T-cell (primary cell): ENCODE results near the gene AFF1. TPM values are rescaled to one million over a fixed set of nuclear protein-coding genes. Genes with fewer than 3 reads are reported as not detected.

Source experiments
- ATAC-seq, 4 experiments: fragments of 200-7000 bp in 3 of 4; fragments of 150-1000 bp in 1 of 4; cut with Tn5 transposase; replicated peaks in 1 of 4; 1 replicate in 3 of 4; 2 replicates in 1 of 4; pipeline ENCODE4 v1.10.0; 2021; ENCODE audit warnings: moderate library complexity in 3 of 4, mild to moderate bottlenecking in 2 of 4, moderate number of reproducible peaks in 1 of 4
- CTCF ChIA-PET, 2 donors: fragments of 300-600 bp; sonication (Branson Sonifier 250); formaldehyde crosslinking; loops; one replicate each; lab custom pipeline; 2022; ENCODE audit warnings: antibody characterized with exemption in 2 of 2; lab: Charles Lee
- POLR2A ChIA-PET, 2 donors: fragments of 300-600 bp; sonication (Branson Sonifier 250); formaldehyde crosslinking; loops; one replicate each; lab custom pipeline; 2022; ENCODE audit warnings: antibody characterized with exemption in 2 of 2; lab: Charles Lee
- DNase-seq, 35 experiments: peaks; one replicate each; pipeline versions ENCODE4 v3.0.0 to v3.0.0-alpha.2; 2013 to 2023
- H3K27ac ChIP-seq: one replicate; pipeline ENCODE4 v1.5.1; 2013; ENCODE audit warnings: low read length
- H3K27me3 ChIP-seq, 2 experiments: replicated peaks in 1 of 2; 1 replicate in 1 of 2; 2 replicates in 1 of 2; pipeline versions ENCODE4 v1.6.1 to v1.7.0; 2013; ENCODE audit warnings: low read length in 1 of 2, mixed read lengths in 1 of 2; ENCODE audit not compliant: control insufficient read depth in 2 of 2, insufficient read depth in 2 of 2; ENCODE audit errors: extremely low read depth in 1 of 2
- H3K36me3 ChIP-seq, 2 donors: 1 replicate in 1 of 2; 2 replicates in 1 of 2; pipeline versions ENCODE4 v1.6.1 to v1.7.0; 2013; ENCODE audit warnings: low read length in 1 of 2; ENCODE audit not compliant: control insufficient read depth in 2 of 2, insufficient read depth in 1 of 2; ENCODE audit errors: extremely low read depth in 1 of 2
- H3K4me1 ChIP-seq, 2 experiments: 1 replicate in 1 of 2; 2 replicates in 1 of 2; pipeline versions ENCODE4 v1.6.1 to v1.7.0; 2013; ENCODE audit warnings: low read length in 2 of 2, mixed read lengths in 1 of 2; ENCODE audit not compliant: insufficient read depth in 2 of 2, control insufficient read depth in 1 of 2; ENCODE audit errors: extremely low read depth in 1 of 2
- H3K4me3 ChIP-seq, 2 donors: 1 replicate in 1 of 2; 2 replicates in 1 of 2; pipeline versions ENCODE4 v1.5.1 to v1.7.0; 2013; ENCODE audit warnings: mild to moderate bottlenecking in 2 of 2, low read length in 1 of 2, moderate library complexity in 1 of 2; ENCODE audit not compliant: control insufficient read depth in 1 of 2; ENCODE audit errors: extremely low read depth in 1 of 2
- H3K9me3 ChIP-seq: 2 replicates; pipeline ENCODE4 v1.7.0; 2013
- H3K27ac Mint-ChIP-seq, 2 donors: one replicate each; pipeline ENCODE4 v1.8.0; 2020 to 2021; ENCODE audit warnings: mild to moderate bottlenecking in 2 of 2, mixed read lengths in 2 of 2
- H3K27me3 Mint-ChIP-seq, 2 donors: one replicate each; pipeline ENCODE4 v1.8.0; 2021 to 2022; ENCODE audit warnings: mixed read lengths in 2 of 2
- H3K36me3 Mint-ChIP-seq: one replicate; pipeline ENCODE4 v1.8.0; 2021; ENCODE audit warnings: mixed read lengths
- H3K4me1 Mint-ChIP-seq, 3 donors: one replicate each; pipeline ENCODE4 v1.8.0; 2020 to 2022; ENCODE audit warnings: mixed read lengths in 3 of 3, mild to moderate bottlenecking in 1 of 3
- H3K4me3 Mint-ChIP-seq, 3 donors: one replicate each; pipeline ENCODE4 v1.8.0; 2020 to 2022; ENCODE audit warnings: mild to moderate bottlenecking in 3 of 3, mixed read lengths in 3 of 3, moderate library complexity in 3 of 3
- H3K9me3 Mint-ChIP-seq, 3 donors: one replicate each; pipeline ENCODE4 v1.8.0; 2020 to 2022; ENCODE audit warnings: mixed read lengths in 3 of 3
- WGBS: methylation state at CpG from one replicate; pipeline ENCODE4 v1.1.5; 2013; ENCODE audit warnings: missing lambda C conversion rate; ENCODE audit not compliant: insufficient coverage; 5-methylcytosine and 5-hydroxymethylcytosine counted together
- total RNA-seq, 35 experiments: library from RNA in 6 of 35; stranded (reverse) in 6 of 35; fragments of 120-200 nt in 1 of 35; gene quantifications; one replicate each; pipeline versions ENCODE4 v1.2.1 to v1.2.4 and lab custom pipeline; 2013 to 2026

The AFF1 gene
- total RNA-seq, 5 donors from 2014 or later (not counting 1 experiment from before 2014, with no cell fraction given) = 65.3 to 112 (median 93.4) TPM

DNA sequence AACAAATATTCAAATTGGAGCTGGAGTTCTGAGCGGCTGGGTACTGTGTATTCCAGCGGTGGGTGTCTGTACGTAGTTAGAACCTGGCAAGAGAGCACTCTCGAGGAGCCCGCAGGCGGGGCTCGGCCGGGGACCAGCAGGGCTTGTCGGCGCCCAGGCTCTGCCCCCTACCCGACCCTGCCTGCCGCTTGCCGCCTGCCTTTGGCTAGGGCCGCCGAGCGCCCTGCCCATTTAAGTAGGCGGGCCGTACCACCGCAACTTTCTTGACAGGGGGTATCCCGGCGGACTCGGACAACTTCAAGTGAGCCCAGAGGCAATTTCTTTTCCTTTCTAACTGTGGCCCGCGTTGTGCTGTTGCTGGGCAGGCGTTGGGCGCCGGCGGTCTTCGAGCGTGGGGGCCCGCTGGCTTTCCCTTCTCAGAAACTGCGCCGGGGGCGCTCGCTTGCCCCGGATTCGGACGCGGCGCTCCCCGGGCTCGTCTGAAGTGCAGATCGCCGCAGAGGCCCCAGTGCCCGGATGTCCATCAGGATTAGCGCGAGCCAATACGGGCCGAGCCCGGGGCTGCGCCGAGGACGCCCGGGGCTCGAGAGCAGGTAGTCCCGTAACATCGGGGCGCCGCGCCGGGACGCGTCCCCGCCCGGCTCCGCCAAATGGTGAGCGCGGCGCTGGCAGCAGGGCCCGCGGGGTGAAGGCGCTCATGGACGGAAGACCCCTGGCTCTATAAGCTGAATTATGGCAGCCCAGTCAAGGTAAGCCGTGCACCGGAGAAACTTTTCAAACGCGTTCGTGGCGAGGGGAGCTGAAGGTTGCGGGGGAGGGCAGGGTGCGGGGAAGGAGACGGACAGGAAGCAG is 72.1 kb downstream of the AFF1 start:
- H3K4me3 Mint-ChIP-seq = peak overlapping the region; percentile 82 to 92 (median 90)
- ATAC-seq (peak; percentile 78 to 85 (median 81)), DNase-seq (peak; percentile 77 to 93 (median 86))
- no peaks in the 10 kb centered on the region for H3K9me3 Mint-ChIP-seq
- CTCF ChIA-PET = interaction anchor here (0.5 to 2.7 kb wide), 22 partner anchors 19 to 846 kb away, joined by 3 to 50 read pairs (median 3); partner anchors contain the start of genes AFF1 (in 1 of the 2) and KLHL8 (in 1 of the 2)
- H3K36me3 Mint-ChIP-seq = no peaks in the 10 kb centered on the region
- H3K27ac Mint-ChIP-seq = peak overlapping the region; percentile 99
- Histone ChIP-seq H3K4me1 (peaks cover 17 to 39% of the 10 kb centered on the region in 2 experiments), H3K9me3 (no peaks in the 10 kb centered on the region), H3K36me3 (no peaks in the 10 kb centered on the region), H3K27me3 (no peaks in the 10 kb centered on the region), H3K27ac (peak overlapping the region; percentile 80), H3K4me3 (peak overlapping the region; percentile 91 to 92)
- 0% methylated on average over 79 of the region's 82 CpGs for WGBS
- no peaks in the 10 kb centered on the region for H3K27me3 Mint-ChIP-seq
- peaks cover 55 to 59% (median 58%) of the 10 kb centered on the region in 3 donors for H3K4me1 Mint-ChIP-seq
- POLR2A ChIA-PET = interaction anchor here (0.5 to 1.9 kb wide), 23 partner anchors 11 to 1606 kb away, joined by 3 to 34 read pairs (median 3); partner anchors contain the start of genes AFF1 (in 2 of the 2) and PPM1K (in 1 of the 2)

DNA sequence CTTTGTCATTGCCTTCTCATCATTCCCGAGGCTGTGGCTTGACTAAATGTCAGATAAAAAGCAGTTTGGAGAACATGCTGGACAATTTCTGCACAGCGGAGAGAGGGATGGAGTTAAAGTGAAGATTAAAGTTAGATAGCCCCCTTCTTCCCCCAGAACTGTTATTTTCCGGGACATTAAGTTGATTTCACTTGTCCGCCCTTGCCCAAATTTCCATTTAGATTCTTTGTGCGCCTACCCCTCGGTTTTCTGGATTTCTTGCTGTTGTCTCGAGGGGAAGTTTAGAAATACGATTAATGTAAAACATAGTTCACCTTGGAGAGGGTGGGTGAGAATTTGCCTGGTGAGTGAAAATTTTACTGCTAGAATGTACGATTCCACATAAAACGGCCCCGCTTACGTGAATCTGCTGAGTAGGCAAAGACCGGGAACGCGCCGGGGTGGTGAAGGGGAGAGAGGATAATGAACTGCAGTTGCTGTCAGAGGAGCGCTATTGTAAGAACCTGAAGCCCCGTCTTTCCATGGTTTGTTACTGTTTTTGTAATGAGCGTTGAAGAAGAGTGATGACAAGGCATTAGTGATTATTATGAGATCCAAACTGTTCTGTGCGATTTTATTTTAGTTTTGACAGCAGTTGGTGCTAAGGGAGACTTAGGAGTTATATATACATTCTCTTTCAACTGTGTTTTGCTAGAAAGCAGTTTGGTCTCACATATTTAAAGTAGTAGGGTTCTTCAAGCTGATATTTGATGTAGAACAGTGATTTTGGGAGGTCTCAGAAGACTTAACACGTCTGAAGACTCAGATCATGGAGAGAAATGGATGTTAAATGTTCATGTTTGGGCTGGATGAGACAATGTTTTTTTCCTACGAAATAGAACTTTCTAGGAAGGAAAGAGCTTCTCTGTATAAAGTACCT is 73.0 kb downstream of the AFF1 start:
- no peaks in the 10 kb centered on the region for H3K36me3 ChIP-seq
- peaks cover 17 to 46% of the 10 kb centered on the region in 2 experiments for H3K4me1 ChIP-seq
- ATAC-seq (no peak), DNase-seq (peak in 24 of 35 experiments; percentile 4 to 51 (median 16))
- no peaks in the 10 kb centered on the region for H3K36me3 Mint-ChIP-seq
- no peaks in the 10 kb centered on the region for H3K27me3 ChIP-seq
- peak overlapping the region; percentile 99 for H3K27ac Mint-ChIP-seq
- ChIA-PET POLR2A (interaction anchor here (0.6 to 1.9 kb wide), 5 partner anchors 24 to 1605 kb away, joined by 3 to 34 read pairs (median 3); partner anchors contain the start of gene AFF1 (in 2 of the 2)), CTCF (interaction anchor here (0.5 to 1.6 kb wide), 5 partner anchors 72 to 87 kb away, joined by 3 to 6 read pairs (median 4); no protein-coding TSS in a partner anchor)
- H3K27me3 Mint-ChIP-seq = no peaks in the 10 kb centered on the region
- no peaks in the 10 kb centered on the region for H3K9me3 Mint-ChIP-seq
- peak overlapping the region; percentile 91 to 92 for H3K4me3 ChIP-seq
- no peaks in the 10 kb centered on the region for H3K9me3 ChIP-seq
- peaks cover 63 to 67% (median 66%) of the 10 kb centered on the region in 3 donors for H3K4me1 Mint-ChIP-seq
- peak overlapping the region; percentile 82 to 92 (median 90) for H3K4me3 Mint-ChIP-seq
- 2% methylated on average over 12 of the region's 22 CpGs for WGBS
- peak overlapping the region; percentile 80 for H3K27ac ChIP-seq

DNA sequence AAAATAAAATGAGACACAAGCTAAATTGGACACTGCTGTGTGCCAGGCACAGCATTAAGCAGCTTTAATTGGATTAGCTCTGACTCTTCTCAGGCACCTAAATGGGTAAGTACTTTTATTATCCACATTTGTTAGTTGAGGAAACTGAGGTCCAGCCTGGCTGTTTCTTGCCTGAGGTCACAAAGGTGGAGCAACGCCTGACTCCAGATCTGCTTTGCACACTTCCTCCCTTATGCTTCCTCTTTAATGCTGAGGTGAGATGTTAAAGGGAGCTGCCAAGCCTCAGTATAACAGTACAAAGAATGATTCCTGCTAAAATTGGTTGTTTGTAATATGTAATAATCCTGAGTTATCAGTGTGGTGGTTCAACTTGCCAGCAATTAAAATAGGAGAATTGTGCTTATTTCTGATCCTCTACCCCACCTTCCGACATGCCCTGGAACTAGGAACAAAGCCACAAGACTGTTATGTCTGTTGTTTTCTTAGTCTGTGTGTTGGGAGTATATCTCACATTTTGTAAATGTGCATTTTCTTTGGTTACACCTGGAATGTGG is 74.4 kb downstream of the AFF1 start:
- Histone ChIP-seq H3K36me3 (no peaks in the 10 kb centered on the region), H3K4me1 (peaks cover 20 to 52% of the 10 kb centered on the region in 2 experiments), H3K27me3 (no peaks in the 10 kb centered on the region), H3K27ac (no peak overlapping the region), H3K9me3 (no peaks in the 10 kb centered on the region), H3K4me3 (no peak overlapping the region)
- ATAC-seq (no peak), DNase-seq (peak in 1 of 35 experiments; percentile 18)
- no peaks in the 10 kb centered on the region for H3K36me3 Mint-ChIP-seq
- H3K4me3 Mint-ChIP-seq = peak overlapping the region; percentile 55 to 82 (median 65)
- CTCF ChIA-PET = interaction anchor here (0.6 to 1.2 kb wide), 5 partner anchors 74 to 226 kb away, joined by 3 to 6 read pairs (median 3); partner anchors contain the start of gene AFF1 (in 1 of the 2)
- H3K27ac Mint-ChIP-seq = peak overlapping the region in 1 of 2 donors; percentile 50
- POLR2A ChIA-PET = interaction anchor here in 1 of 2 donors (0.9 kb wide), 1 partner anchor 71 kb away, joined by 6 read pairs; no protein-coding TSS in a partner anchor
- peaks cover 76 to 77% (median 76%) of the 10 kb centered on the region in 3 donors for H3K4me1 Mint-ChIP-seq
- no peaks in the 10 kb centered on the region for H3K9me3 Mint-ChIP-seq
- no CpG with 5 or more reads among the region's 2 CpGs for WGBS
- H3K27me3 Mint-ChIP-seq = no peaks in the 10 kb centered on the region

DNA sequence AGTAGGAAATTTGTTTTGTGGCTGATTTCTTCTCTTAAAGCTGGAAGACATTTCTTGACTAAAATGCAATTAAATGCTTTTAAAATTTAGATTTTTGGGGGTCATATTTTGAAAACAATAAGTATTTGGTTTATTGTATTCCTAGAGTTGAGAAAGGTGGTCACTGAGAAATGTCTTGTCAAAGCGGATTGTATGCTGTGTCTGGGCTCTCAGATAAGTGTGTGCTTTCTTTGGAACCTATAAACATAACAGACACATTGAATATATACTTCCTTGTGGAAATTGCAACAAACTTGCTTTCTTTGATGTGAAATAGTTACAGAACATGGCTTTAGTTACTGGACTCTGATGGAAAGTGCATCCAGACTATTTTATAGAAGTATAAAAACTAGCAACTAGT is 75.4 kb downstream of the AFF1 start:
- no CpG with 5 or more reads among the region's 1 CpG for WGBS
- Mint-ChIP-seq H3K27me3 (no peaks in the 10 kb centered on the region), H3K36me3 (no peaks in the 10 kb centered on the region), H3K4me3 (peak overlapping the region in 1 of 3 donors; percentile 82), H3K9me3 (no peaks in the 10 kb centered on the region), H3K27ac (no peak overlapping the region), H3K4me1 (peaks cover 80 to 82% (median 80%) of the 10 kb centered on the region in 3 donors)
- ATAC-seq (no peak), DNase-seq (no peak)
- Histone ChIP-seq H3K4me3 (no peak overlapping the region), H3K4me1 (peaks cover 15 to 56% of the 10 kb centered on the region in 2 experiments), H3K27me3 (no peaks in the 10 kb centered on the region), H3K27ac (no peak overlapping the region), H3K36me3 (no peaks in the 10 kb centered on the region), H3K9me3 (no peaks in the 10 kb centered on the region)
- CTCF ChIA-PET = interaction anchor here (0.6 to 1.2 kb wide), 3 partner anchors 75 to 155 kb away, joined by 3 read pairs; partner anchors contain the start of gene AFF1 (in 1 of the 2)
- POLR2A ChIA-PET = interaction anchor here in 1 of 2 donors (0.9 kb wide), 1 partner anchor 70 kb away, joined by 6 read pairs; no protein-coding TSS in a partner anchor

DNA sequence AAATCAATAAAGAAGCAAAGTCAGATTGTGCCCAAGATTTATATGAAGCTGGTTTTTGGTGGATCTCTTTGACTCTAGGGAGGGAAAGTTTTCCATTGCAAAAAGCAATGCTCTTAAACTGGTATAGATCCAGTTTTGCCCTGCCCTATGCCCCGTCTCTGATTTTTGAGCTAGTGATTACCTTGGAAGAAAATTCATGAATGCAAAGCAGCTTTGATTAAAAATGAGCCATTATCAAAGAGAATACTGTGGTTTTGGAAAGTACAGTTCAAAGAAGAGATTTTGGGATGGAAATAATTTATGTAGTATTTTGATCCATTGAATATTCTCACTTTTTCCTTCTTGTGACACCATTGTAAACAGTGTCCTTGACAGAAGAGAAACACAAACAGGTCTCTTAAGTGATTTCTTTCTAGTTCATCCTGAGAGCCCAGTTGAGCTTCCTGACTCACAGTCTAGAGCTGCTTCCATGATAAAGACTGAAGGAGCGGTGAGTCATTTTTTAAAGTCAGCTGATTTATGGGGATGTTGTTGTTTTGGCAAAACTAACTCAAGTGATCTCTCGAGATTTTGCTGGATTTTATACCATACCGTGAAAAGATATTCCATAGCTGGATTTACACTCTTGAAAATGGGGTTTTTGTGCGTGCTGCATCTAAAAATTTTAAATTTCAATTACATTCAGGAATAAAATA is 76.7 kb downstream of the AFF1 start:
- Mint-ChIP-seq H3K4me1 (peaks cover 79 to 82% (median 81%) of the 10 kb centered on the region in 3 donors), H3K36me3 (no peaks in the 10 kb centered on the region), H3K9me3 (no peaks in the 10 kb centered on the region), H3K4me3 (peak overlapping the region in 1 of 3 donors; percentile 20), H3K27me3 (no peaks in the 10 kb centered on the region), H3K27ac (no peak overlapping the region)
- H3K9me3 ChIP-seq = no peaks in the 10 kb centered on the region
- H3K4me3 ChIP-seq = no peak overlapping the region
- ChIA-PET CTCF (interaction anchor here in 1 of 2 donors (1.3 to 1.5 kb wide), 2 partner anchors 77 to 89 kb away, joined by 3 to 9 read pairs; partner anchors contain the start of gene AFF1), POLR2A (interaction anchor here in 1 of 2 donors (0.7 kb wide), 1 partner anchor 42 kb away, joined by 5 read pairs; no protein-coding TSS in a partner anchor)
- peaks cover 10 to 48% of the 10 kb centered on the region in 2 experiments for H3K4me1 ChIP-seq
- no peak overlapping the region for H3K27ac ChIP-seq
- H3K27me3 ChIP-seq = no peaks in the 10 kb centered on the region
- H3K36me3 ChIP-seq = no peaks in the 10 kb centered on the region
- no peak for DNase-seq
- no peak for ATAC-seq
- WGBS = 79% methylated on average over 2 of the region's 5 CpGs
